Measurements from ENCODE around the gene ETFA.

DNA sequence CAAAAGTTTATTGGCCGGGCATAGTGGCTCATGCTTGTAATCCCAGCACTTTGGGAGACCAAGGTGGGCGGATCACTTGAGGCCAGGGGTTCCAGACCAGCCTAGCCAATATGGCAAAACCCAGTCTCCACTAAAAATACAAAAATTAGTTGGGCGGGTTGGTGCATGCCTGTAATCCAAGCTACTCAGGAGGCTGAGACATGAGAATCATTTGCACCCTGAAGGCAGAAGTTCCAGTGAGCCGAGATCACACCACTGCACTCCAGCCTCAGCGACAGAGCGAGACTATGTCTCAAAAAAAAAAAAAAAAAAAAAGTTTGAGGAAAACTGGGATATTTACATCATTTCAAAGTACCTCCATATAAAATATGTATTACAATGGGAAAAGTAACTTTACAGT is 40.4 kb downstream of the ETFA start:
- TF ChIP-seq, protein P1, sequence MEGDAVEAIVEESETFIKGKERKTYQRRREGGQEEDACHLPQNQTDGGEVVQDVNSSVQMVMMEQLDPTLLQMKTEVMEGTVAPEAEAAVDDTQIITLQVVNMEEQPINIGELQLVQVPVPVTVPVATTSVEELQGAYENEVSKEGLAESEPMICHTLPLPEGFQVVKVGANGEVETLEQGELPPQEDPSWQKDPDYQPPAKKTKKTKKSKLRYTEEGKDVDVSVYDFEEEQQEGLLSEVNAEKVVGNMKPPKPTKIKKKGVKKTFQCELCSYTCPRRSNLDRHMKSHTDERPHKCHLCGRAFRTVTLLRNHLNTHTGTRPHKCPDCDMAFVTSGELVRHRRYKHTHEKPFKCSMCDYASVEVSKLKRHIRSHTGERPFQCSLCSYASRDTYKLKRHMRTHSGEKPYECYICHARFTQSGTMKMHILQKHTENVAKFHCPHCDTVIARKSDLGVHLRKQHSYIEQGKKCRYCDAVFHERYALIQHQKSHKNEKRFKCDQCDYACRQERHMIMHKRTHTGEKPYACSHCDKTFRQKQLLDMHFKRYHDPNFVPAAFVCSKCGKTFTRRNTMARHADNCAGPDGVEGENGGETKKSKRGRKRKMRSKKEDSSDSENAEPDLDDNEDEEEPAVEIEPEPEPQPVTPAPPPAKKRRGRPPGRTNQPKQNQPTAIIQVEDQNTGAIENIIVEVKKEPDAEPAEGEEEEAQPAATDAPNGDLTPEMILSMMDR (IDR thresholded peaks at IDR 0.05 in 8 of 11, conservative IDR thresholded peaks at IDR 0.05 in 3 of 11), result no peak
- TF ChIP-seq POLR2A (IDR thresholded peaks at IDR 0.05), result no peak
